Breast epithelium (tissue), 3 donors: Measurements from ENCODE around the gene NEO1.

Source experiments
- POLR2A ChIP-seq: fragments of 450-650 bp; IDR thresholded peaks from one replicate; pipeline ENCODE4 v1.6.1; 2016; ENCODE audit warnings: antibody characterized with exemption, mild to moderate bottlenecking, moderate library complexity
- POLR2AphosphoS5 ChIP-seq, 3 donors: sonication (generic); formaldehyde crosslinking; IDR thresholded peaks; one replicate each; pipeline ENCODE4 v1.6.1; 2017; ENCODE audit warnings: antibody characterized with exemption in 3 of 3
- TF ChIP-seq, protein P1 (sequence below), 3 donors: fragments of 450-650 bp; IDR thresholded peaks; one replicate each; pipeline ENCODE4 v1.5.1; 2016 to 2017; ENCODE audit warnings: antibody characterized with exemption in 3 of 3, mild to moderate bottlenecking in 3 of 3, moderate library complexity in 3 of 3

DNA sequence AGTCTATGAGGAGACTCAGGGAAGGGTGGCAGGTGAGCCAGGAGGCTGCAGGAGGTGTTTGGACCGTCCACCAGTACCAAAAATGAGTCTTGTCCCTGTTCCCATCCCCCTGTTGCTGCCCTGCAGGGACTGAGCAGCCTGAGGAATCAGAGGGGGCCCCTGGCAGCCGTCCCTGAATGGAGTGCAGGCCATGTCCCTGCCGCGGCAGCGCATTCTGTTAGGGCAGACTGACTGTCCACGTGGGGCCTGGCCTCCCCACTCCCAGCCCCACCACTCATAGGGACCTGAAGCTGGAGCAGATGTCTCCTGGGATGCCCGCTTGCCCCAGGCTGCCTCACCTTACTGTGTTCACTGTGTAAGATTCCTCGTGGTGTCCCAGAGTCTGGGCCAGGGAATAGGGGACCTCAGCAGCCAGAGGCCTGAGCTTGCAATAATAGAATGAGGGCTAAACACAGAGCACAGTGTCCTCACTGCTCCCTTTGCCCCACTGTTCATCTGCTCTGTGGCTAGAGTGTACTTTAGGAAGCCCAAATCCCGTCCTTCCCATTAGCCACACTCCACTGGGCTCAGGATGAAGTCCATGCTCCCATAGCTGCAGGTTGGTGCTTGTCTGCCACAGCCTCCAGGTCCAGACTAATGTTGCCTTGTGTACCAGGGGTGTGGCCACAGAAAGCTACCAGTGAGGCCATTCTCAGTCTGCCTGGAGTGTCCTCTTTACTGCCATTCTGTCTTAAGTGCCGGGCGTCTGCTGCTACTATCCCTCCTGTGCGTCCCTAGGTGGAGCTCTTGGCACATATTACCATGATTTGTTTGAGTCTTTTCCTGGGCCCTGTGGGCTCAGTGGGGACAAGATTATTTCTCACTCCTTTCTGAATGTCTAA, 253.3 kb downstream of the NEO1 start:
- TF ChIP-seq, protein P1, sequence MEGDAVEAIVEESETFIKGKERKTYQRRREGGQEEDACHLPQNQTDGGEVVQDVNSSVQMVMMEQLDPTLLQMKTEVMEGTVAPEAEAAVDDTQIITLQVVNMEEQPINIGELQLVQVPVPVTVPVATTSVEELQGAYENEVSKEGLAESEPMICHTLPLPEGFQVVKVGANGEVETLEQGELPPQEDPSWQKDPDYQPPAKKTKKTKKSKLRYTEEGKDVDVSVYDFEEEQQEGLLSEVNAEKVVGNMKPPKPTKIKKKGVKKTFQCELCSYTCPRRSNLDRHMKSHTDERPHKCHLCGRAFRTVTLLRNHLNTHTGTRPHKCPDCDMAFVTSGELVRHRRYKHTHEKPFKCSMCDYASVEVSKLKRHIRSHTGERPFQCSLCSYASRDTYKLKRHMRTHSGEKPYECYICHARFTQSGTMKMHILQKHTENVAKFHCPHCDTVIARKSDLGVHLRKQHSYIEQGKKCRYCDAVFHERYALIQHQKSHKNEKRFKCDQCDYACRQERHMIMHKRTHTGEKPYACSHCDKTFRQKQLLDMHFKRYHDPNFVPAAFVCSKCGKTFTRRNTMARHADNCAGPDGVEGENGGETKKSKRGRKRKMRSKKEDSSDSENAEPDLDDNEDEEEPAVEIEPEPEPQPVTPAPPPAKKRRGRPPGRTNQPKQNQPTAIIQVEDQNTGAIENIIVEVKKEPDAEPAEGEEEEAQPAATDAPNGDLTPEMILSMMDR (IDR thresholded peaks at IDR 0.05), result no peak
- TF ChIP-seq POLR2AphosphoS5 (IDR thresholded peaks at IDR 0.05), result no peak
- no peak for TF ChIP-seq POLR2A
